Liver (tissue), 3 donors: ENCODE results near the gene SQOR.

ENCODE experiments used
- JUND ChIP-seq, 2 donors: IDR thresholded peaks; 2 replicates each; pipeline ENCODE4 v1.6.1; 2016; ENCODE audit warnings: antibody characterized with exemption in 2 of 2
- TF ChIP-seq, protein P1 (sequence below): fragments of 150-350 bp; IDR thresholded peaks from 2 replicates; pipeline ENCODE4 v1.5.1; 2017; ENCODE audit warnings: improper control_type of control experiment, low read depth, low read length; ENCODE audit not compliant: missing input control
- donor health status: healthy.
- donor health status: healthy.

GRCh38 chr15:45646220-45646619 lies 11.4 kb downstream of the SQOR start:
- TF ChIP-seq JUND (IDR thresholded peaks at IDR 0.05) = no peak
- TF ChIP-seq, protein P1, sequence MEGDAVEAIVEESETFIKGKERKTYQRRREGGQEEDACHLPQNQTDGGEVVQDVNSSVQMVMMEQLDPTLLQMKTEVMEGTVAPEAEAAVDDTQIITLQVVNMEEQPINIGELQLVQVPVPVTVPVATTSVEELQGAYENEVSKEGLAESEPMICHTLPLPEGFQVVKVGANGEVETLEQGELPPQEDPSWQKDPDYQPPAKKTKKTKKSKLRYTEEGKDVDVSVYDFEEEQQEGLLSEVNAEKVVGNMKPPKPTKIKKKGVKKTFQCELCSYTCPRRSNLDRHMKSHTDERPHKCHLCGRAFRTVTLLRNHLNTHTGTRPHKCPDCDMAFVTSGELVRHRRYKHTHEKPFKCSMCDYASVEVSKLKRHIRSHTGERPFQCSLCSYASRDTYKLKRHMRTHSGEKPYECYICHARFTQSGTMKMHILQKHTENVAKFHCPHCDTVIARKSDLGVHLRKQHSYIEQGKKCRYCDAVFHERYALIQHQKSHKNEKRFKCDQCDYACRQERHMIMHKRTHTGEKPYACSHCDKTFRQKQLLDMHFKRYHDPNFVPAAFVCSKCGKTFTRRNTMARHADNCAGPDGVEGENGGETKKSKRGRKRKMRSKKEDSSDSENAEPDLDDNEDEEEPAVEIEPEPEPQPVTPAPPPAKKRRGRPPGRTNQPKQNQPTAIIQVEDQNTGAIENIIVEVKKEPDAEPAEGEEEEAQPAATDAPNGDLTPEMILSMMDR = no peak
